Transverse colon (tissue), 4 donors: ENCODE data around the gene GPR158. TPM values are rescaled to one million over a fixed set of nuclear protein-coding genes. Genes with fewer than 3 reads are reported as not detected.

Experiments
- DNase-seq: peaks from one replicate; pipeline ENCODE4 v3.0.0-alpha.2; 2019
- H3K27ac ChIP-seq, 4 donors: fragments of 200-600 bp; sonication (generic); 2 replicates each; pipeline ENCODE4 v1.5.1; 2016 to 2018; ENCODE audit warnings: inconsistent platforms in 4 of 4
- H3K27me3 ChIP-seq: fragments of 200-600 bp; sonication (generic); 2 replicates; pipeline ENCODE4 v1.5.1; 2017; ENCODE audit warnings: inconsistent platforms
- H3K36me3 ChIP-seq, 4 donors: fragments of 200-600 bp; sonication (generic); 2 replicates each; pipeline ENCODE4 v1.5.1; 2017 to 2019; ENCODE audit warnings: inconsistent platforms in 4 of 4
- H3K4me1 ChIP-seq, 4 donors: fragments of 200-600 bp; sonication (generic); 2 replicates each; pipeline ENCODE4 v1.5.1; 2017 to 2020; ENCODE audit warnings: inconsistent platforms in 4 of 4
- H3K4me3 ChIP-seq, 4 donors: fragments of 200-600 bp; sonication (generic); 1 replicate in 1 of 4; 2 replicates in 3 of 4; pipeline versions ENCODE4 v1.5.1 to v1.6.1; 2017 to 2019; ENCODE audit warnings: inconsistent platforms in 4 of 4
- H3K9me3 ChIP-seq, 2 donors: fragments of 200-600 bp; sonication (generic); 2 replicates each; pipeline ENCODE4 v1.5.1; 2017 to 2019; ENCODE audit warnings: inconsistent platforms in 2 of 2
- EP300 ChIP-seq: sonication (generic); formaldehyde crosslinking; IDR thresholded peaks from one replicate; pipeline ENCODE4 v1.6.1; 2017; ENCODE audit warnings: antibody characterized with exemption, low read depth
- POLR2A ChIP-seq: fragments of 450-650 bp; IDR thresholded peaks from one replicate; pipeline ENCODE4 v1.6.1; 2016; ENCODE audit warnings: antibody characterized with exemption, mild to moderate bottlenecking, moderate library complexity
- POLR2AphosphoS5 ChIP-seq, 3 donors: sonication (generic); formaldehyde crosslinking; IDR thresholded peaks; one replicate each; pipeline ENCODE4 v1.6.1; 2016; ENCODE audit warnings: antibody characterized with exemption in 3 of 3
- WGBS, 2 donors: methylation state at CpG; one replicate each; pipeline ENCODE4 v1.1.5; 2018; ENCODE audit warnings: low coverage in 1 of 2; 5-methylcytosine and 5-hydroxymethylcytosine counted together
- in situ Hi-C, 4 donors: fragments of 200-750 bp; cut with MboI; loops; one replicate each; pipeline versions ENCODE4 v1.15.0 to v1.15.1; 2017; ENCODE audit warnings: low sequenced_read_pairs in 3 of 4, low pct_ligation_motif_present in 1 of 4, low pct_unique_long_range_greater_than_20kb in 1 of 4
- intact Hi-C: fragments of 100-400 bp; cut with DNase I; formaldehyde crosslinking; loops from one replicate; pipeline ENCODE4 v1.15.1; 2023; ENCODE audit warnings: low total_unique reads
- total RNA-seq, 4 donors: library from RNA; depleted of rRNA; stranded (reverse); fragments of >200 nt; gene quantifications; one replicate each; pipeline ENCODE4 v1.1.0, GENCODE V29; 2016
- TF ChIP-seq, protein P1 (sequence below), 5 experiments: fragments of 200-600 bp in 3 of 5; fragments of 450-650 bp in 2 of 5; sonication (generic) in 3 of 5; IDR thresholded peaks; 1 replicate in 2 of 5; 2 replicates in 3 of 5; pipeline ENCODE4 v1.5.1; 2016 to 2017; ENCODE audit warnings: antibody characterized with exemption in 5 of 5, inconsistent platforms in 3 of 5, mild to moderate bottlenecking in 2 of 5, moderate library complexity in 1 of 5

The GPR158 gene
- total RNA-seq, 4 donors from 2014 or later: 0.16 to 0.27 TPM; not detected in 2

DNA sequence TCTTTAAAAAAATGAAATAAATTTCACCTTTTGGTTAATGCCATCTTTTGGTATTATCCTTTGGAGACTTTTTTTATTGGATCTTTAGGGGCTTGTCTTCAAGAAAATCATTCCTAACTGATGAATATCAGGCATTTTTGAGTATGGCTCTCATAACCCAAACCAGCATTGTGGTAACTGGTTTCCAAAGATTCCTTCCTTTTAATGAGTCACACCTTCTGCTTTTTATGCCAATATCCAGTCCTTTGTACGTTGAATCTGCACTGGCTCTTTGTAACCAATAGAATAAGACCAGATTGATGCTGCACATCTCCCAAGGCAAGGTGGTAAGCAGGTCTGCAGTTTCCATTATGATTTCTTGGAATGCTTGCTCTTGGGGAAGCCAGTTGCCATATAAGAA is 89.1 kb downstream of the GPR158 start:
- in situ Hi-C loops: no loop called here
- no peak overlapping the region for H3K4me3 ChIP-seq
- H3K36me3 ChIP-seq: no peaks in the 10 kb centered on the region
- WGBS, 2 donors: 45% methylated on average over 1 of the region's 1 CpG; no CpG with 5 or more reads in 1 of the 2 donors
- intact Hi-C loops: loop anchor here (10.0 kb wide), 1 partner anchor 1349 kb away; no protein-coding TSS in a partner anchor
- no peaks in the 10 kb centered on the region for H3K27me3 ChIP-seq
- TF ChIP-seq, protein P1, sequence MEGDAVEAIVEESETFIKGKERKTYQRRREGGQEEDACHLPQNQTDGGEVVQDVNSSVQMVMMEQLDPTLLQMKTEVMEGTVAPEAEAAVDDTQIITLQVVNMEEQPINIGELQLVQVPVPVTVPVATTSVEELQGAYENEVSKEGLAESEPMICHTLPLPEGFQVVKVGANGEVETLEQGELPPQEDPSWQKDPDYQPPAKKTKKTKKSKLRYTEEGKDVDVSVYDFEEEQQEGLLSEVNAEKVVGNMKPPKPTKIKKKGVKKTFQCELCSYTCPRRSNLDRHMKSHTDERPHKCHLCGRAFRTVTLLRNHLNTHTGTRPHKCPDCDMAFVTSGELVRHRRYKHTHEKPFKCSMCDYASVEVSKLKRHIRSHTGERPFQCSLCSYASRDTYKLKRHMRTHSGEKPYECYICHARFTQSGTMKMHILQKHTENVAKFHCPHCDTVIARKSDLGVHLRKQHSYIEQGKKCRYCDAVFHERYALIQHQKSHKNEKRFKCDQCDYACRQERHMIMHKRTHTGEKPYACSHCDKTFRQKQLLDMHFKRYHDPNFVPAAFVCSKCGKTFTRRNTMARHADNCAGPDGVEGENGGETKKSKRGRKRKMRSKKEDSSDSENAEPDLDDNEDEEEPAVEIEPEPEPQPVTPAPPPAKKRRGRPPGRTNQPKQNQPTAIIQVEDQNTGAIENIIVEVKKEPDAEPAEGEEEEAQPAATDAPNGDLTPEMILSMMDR (IDR thresholded peaks at IDR 0.05): no peak
- TF ChIP-seq POLR2A (no peak), POLR2AphosphoS5 (IDR thresholded peaks at IDR 0.05) (no peak), EP300 (no peak)
- no peak overlapping the region for H3K27ac ChIP-seq
- H3K4me1 ChIP-seq: no peaks in the 10 kb centered on the region
- no peaks in the 10 kb centered on the region for H3K9me3 ChIP-seq
- no peak for DNase-seq

DNA sequence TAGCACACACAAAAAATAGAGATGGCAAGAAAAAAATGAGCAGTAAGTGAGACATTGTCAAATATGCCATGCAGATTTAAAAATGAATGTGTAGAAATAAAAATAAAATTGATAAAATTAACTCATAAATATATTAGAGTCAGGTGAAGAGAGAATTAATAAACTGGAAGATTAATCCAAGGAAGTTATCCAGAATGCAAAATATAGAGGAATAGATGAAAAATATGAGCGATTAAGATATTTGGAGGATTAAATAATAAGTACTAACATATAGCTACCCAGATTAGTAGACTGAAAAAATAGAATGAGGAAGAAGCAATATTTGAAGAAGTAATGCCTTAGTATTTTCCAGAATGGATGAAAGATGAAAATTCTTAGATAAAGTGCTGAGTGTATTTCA is 103.4 kb downstream of the GPR158 start:
- in situ Hi-C loops (no loop called here), intact Hi-C loops (no loop called here)
- Histone ChIP-seq H3K9me3 (peaks cover 5 to 12% of the 10 kb centered on the region in 2 donors), H3K27me3 (no peaks in the 10 kb centered on the region), H3K4me1 (no peaks in the 10 kb centered on the region), H3K27ac (no peak overlapping the region), H3K4me3 (no peak overlapping the region), H3K36me3 (no peaks in the 10 kb centered on the region)
- TF ChIP-seq, protein P1 (IDR thresholded peaks at IDR 0.05): no peak
- no peak for TF ChIP-seq POLR2AphosphoS5 (IDR thresholded peaks at IDR 0.05)
- no peak for TF ChIP-seq POLR2A
- DNase-seq: no peak
- WGBS, 2 donors: 75 to 95% methylated on average over 1 of the region's 1 CpG

DNA sequence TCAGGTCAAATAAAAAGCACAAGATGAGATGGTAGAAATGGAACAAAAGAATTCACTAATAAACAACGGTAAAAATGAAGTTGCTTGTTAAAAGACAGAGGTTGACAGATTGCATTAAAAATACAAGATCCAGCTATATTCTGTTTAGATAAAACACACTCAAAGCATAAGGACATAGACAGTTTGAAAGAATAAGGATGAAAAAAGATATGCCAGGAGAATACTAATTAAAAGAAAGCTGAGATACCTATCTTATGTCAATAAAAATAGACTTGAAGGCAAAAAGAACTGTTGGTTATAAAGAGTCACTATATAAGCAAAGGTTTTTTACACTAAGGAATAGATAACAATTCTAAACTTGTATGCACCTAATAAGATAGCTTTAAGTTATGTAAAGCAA is 105.3 kb downstream of the GPR158 start:
- no peaks in the 10 kb centered on the region for H3K36me3 ChIP-seq
- TF ChIP-seq, protein P1 (IDR thresholded peaks at IDR 0.05): no peak
- TF ChIP-seq EP300 (no peak), POLR2A (no peak), POLR2AphosphoS5 (IDR thresholded peaks at IDR 0.05) (no peak)
- peaks cover 5 to 12% of the 10 kb centered on the region in 2 donors for H3K9me3 ChIP-seq
- no peaks in the 10 kb centered on the region for H3K4me1 ChIP-seq
- DNase-seq: no peak
- intact Hi-C loops (no loop called here), in situ Hi-C loops (no loop called here)
- 90 to 100% methylated on average over 1 of the region's 1 CpG for WGBS, 2 donors
- H3K27me3 ChIP-seq: no peaks in the 10 kb centered on the region
- H3K4me3 ChIP-seq: no peak overlapping the region
- H3K27ac ChIP-seq: no peak overlapping the region

DNA sequence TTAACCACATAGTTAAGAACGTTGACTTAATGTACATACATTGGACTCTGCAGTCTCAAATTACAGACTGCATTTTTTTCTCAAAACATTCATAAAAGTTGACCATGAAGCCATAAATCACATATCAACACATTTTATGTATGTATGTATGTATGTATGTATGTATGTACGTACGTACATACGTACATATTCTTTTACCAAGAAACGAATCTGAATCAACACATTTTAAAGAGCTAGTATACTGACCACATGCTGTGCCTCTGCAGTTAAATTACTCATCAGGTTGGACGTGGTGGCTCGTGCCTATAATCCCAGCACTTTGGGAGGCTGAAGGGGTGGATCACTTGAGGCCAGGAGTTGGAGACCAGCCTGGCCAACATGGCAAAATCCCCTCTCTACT is 105.8 kb downstream of the GPR158 start:
- Histone ChIP-seq H3K4me3 (no peak overlapping the region), H3K9me3 (peaks cover 5 to 13% of the 10 kb centered on the region in 2 donors), H3K4me1 (no peaks in the 10 kb centered on the region), H3K27me3 (no peaks in the 10 kb centered on the region), H3K36me3 (no peaks in the 10 kb centered on the region), H3K27ac (no peak overlapping the region)
- 70 to 77% methylated on average over 7 of the region's 7 CpGs for WGBS, 2 donors
- no peak for DNase-seq
- intact Hi-C loops (no loop called here), in situ Hi-C loops (no loop called here)
- TF ChIP-seq POLR2A (no peak), EP300 (no peak), POLR2AphosphoS5 (IDR thresholded peaks at IDR 0.05) (no peak)
- TF ChIP-seq, protein P1 (IDR thresholded peaks at IDR 0.05): no peak
